HCT116 (cell line): ENCODE measurements around the gene CCDC102B. TPM values are rescaled to one million over a fixed set of nuclear protein-coding genes. Genes with fewer than 3 reads are reported as not detected.

Source experiments
- ATAC-seq: fragments of 200-7000 bp; cut with Tn5 transposase; 2 replicates; pipeline ENCODE4 v1.9.1; 2020; ENCODE audit warnings: mild to moderate bottlenecking, moderate library complexity
- BruUV-seq: library from RNA; stranded (reverse); fragments of 400-500 nt; replicated peaks from 2 replicates; lab custom pipeline; 2021; lab: Mats Ljungman, UMichigan
- CTCF ChIA-PET: fragments of 300-600 bp; sonication (Branson Sonifier 250); formaldehyde crosslinking; loops from one replicate; lab custom pipeline; 2021; ENCODE audit warnings: antibody characterized with exemption; lab: Charles Lee
- POLR2A ChIA-PET: fragments of 300-600, 350-600 bp; sonication (Branson Sonifier 250); formaldehyde crosslinking; loops from one replicate; lab custom pipeline; 2021; ENCODE audit warnings: antibody characterized with exemption; lab: Charles Lee
- RAD21 ChIA-PET, 2 experiments: fragments of 300-600 bp; sonication (Branson Sonifier 250); formaldehyde crosslinking; loops; one replicate each; lab custom pipeline; 2023; ENCODE audit warnings: low total read pairs in 2 of 2; ENCODE audit not compliant: uncharacterized antibody in 2 of 2, unreplicated experiment in 2 of 2, low non-redundant PET in 1 of 2; lab: Charles Lee
- DNase-seq: peaks from one replicate; pipeline ENCODE4 v3.0.0-alpha.2; 2010; ENCODE audit warnings: low read depth, low spot score
- H2AFZ ChIP-seq: fragments of 200-600 bp; shearing (Covaris generic), sonication (generic); 2 replicates; pipeline ENCODE4 v1.6.1; 2017; ENCODE audit warnings: low read depth, mixed run types, mixed read lengths, antibody characterized with exemption, low read length; ENCODE audit not compliant: poor library complexity, severe bottlenecking
- H3K27ac ChIP-seq: 2 replicates; pipeline ENCODE4 v1.5.1; 2012; ENCODE audit warnings: low read depth, low read length
- H3K27me3 ChIP-seq: fragments of 200-600 bp; sonication (generic); 2 replicates; pipeline ENCODE4 v1.6.1; 2016; ENCODE audit warnings: mixed run types, low read length, mixed read lengths; ENCODE audit not compliant: insufficient read depth
- H3K36me3 ChIP-seq, 2 experiments: fragments of 200-500 bp in 1 of 2; fragments of 200-600 bp in 1 of 2; sonication (Bioruptor generic) in 1 of 2; sonication (generic) in 1 of 2; 2 replicates each; pipeline versions ENCODE4 v1.5.1 to v1.6.1; 2014 to 2016; ENCODE audit warnings: low read length in 2 of 2, inconsistent platforms in 1 of 2, mixed read lengths in 1 of 2, mixed run types in 1 of 2; ENCODE audit not compliant: insufficient read depth in 2 of 2, control insufficient read depth in 1 of 2
- H3K4me1 ChIP-seq, 2 experiments: fragments of 200-600 bp in 1 of 2; sonication (generic) in 1 of 2; 2 replicates each; pipeline versions ENCODE4 v1.5.1 to v1.6.1; 2012 to 2017; ENCODE audit warnings: low read length in 2 of 2, inconsistent platforms in 1 of 2, mild to moderate bottlenecking in 1 of 2, mixed read lengths in 1 of 2, mixed run types in 1 of 2, moderate library complexity in 1 of 2; ENCODE audit not compliant: insufficient read depth in 2 of 2, control insufficient read depth in 1 of 2
- H3K4me2 ChIP-seq: fragments of 200-600 bp; sonication (generic); 2 replicates; pipeline ENCODE4 v1.6.1; 2017; ENCODE audit warnings: mixed run types, low read length, mixed read lengths
- H3K4me3 ChIP-seq, 2 experiments: fragments of 200-600 bp in 1 of 2; sonication (generic) in 1 of 2; replicated peaks in 1 of 2; 2 replicates each; pipeline ENCODE4 v1.5.1; 2011 to 2016; ENCODE audit warnings: low read length in 2 of 2, control low read depth in 1 of 2, low read depth in 1 of 2, mild to moderate bottlenecking in 1 of 2, mixed read lengths in 1 of 2, mixed run types in 1 of 2
- H3K79me2 ChIP-seq: fragments of 200-600 bp; sonication (generic); 2 replicates; pipeline ENCODE4 v1.6.1; 2017; ENCODE audit warnings: mild to moderate bottlenecking, mixed run types, low read length, moderate library complexity, mixed read lengths; ENCODE audit not compliant: insufficient read depth
- H3K9ac ChIP-seq: fragments of 200-600 bp; sonication (generic); 2 replicates; pipeline ENCODE4 v1.6.1; 2016; ENCODE audit warnings: low read length, mixed read lengths
- H3K9me2 ChIP-seq: fragments of 200-600 bp; sonication (generic), shearing (Covaris generic); 2 replicates; pipeline ENCODE4 v1.6.1; 2017; ENCODE audit warnings: mixed run types, mild to moderate bottlenecking, moderate library complexity; ENCODE audit not compliant: insufficient read depth
- H3K9me3 ChIP-seq, 2 experiments: fragments of 200-500 bp in 1 of 2; fragments of 200-600 bp in 1 of 2; sonication (Bioruptor generic) in 1 of 2; sonication (generic) in 1 of 2; 2 replicates each; pipeline ENCODE4 v1.6.1; 2014 to 2017; ENCODE audit warnings: low read length in 2 of 2, mixed read lengths in 2 of 2, inconsistent platforms in 1 of 2, low read depth in 1 of 2, mild to moderate bottlenecking in 1 of 2, mixed run types in 1 of 2, moderate library complexity in 1 of 2; ENCODE audit not compliant: control insufficient read depth in 1 of 2, insufficient read depth in 1 of 2
- H4K20me1 ChIP-seq: fragments of 200-600 bp; sonication (generic), shearing (Covaris generic); 2 replicates; pipeline ENCODE4 v1.6.1; 2017; ENCODE audit warnings: mixed run types, mild to moderate bottlenecking, moderate library complexity; ENCODE audit not compliant: insufficient read depth
- CEBPB ChIP-seq: IDR thresholded peaks from 2 replicates; pipeline ENCODE4 v1.6.1; 2012; ENCODE audit warnings: low read depth
- CTCF ChIP-seq, 3 experiments: fragments of 200-600 bp in 1 of 3; sonication (generic) in 1 of 3; IDR thresholded peaks in 2 of 3; conservative IDR thresholded peaks in 1 of 3; 2 replicates each; pipeline ENCODE4 v1.5.1; 2012 to 2017; ENCODE audit warnings: low read depth in 2 of 3, low read length in 2 of 3, antibody characterized with exemption in 1 of 3, borderline replicate concordance in 1 of 3, control low read depth in 1 of 3, mild to moderate bottlenecking in 1 of 3, mixed read lengths in 1 of 3, mixed run types in 1 of 3, moderate library complexity in 1 of 3; ENCODE audit not compliant: insufficient read depth in 1 of 3
- EGR1 ChIP-seq: IDR thresholded peaks from 2 replicates; pipeline ENCODE4 v1.6.1; 2012; ENCODE audit warnings: low read depth
- ELF1 ChIP-seq: IDR thresholded peaks from 2 replicates; pipeline ENCODE4 v1.6.1; 2012; ENCODE audit warnings: low read depth, borderline replicate concordance
- EZH2 ChIP-seq: fragments of 200-600 bp; sonication (generic); IDR thresholded peaks from 2 replicates; pipeline ENCODE4 v1.6.1; 2017; ENCODE audit warnings: antibody characterized with exemption, mixed run types
- EZH2phosphoT487 ChIP-seq: fragments of 200-600 bp; IDR thresholded peaks from 2 replicates; pipeline ENCODE4 v1.6.1; 2018; ENCODE audit warnings: antibody characterized with exemption, borderline replicate concordance
- FOSL1 ChIP-seq: IDR thresholded peaks from 2 replicates; pipeline ENCODE4 v1.6.1; 2012; ENCODE audit warnings: low read depth
- JUND ChIP-seq: IDR thresholded peaks from 2 replicates; pipeline ENCODE4 v1.6.1; 2012
- POLR2AphosphoS5 ChIP-seq: IDR thresholded peaks from 2 replicates; pipeline ENCODE4 v1.6.1; 2011; ENCODE audit warnings: mild to moderate bottlenecking, low read depth, low read length, moderate library complexity
- RAD21 ChIP-seq: IDR thresholded peaks from 2 replicates; pipeline ENCODE4 v1.6.1; 2012; ENCODE audit warnings: low read depth, mild to moderate bottlenecking
- REST ChIP-seq: IDR thresholded peaks from 2 replicates; pipeline ENCODE4 v1.6.1; 2012; ENCODE audit warnings: low read depth
- SIN3A ChIP-seq: IDR thresholded peaks from 2 replicates; pipeline ENCODE4 v1.6.1; 2012; ENCODE audit warnings: low read depth
- SP1 ChIP-seq: IDR thresholded peaks from 2 replicates; pipeline ENCODE4 v1.6.1; 2012; ENCODE audit warnings: low read depth
- SRF ChIP-seq: IDR thresholded peaks from 2 replicates; pipeline ENCODE4 v1.6.1; 2012; ENCODE audit warnings: low read depth
- TCF7L2 ChIP-seq: IDR thresholded peaks from 2 replicates; pipeline ENCODE4 v1.7.0; 2011; ENCODE audit warnings: borderline replicate concordance, inconsistent platforms; ENCODE audit not compliant: insufficient read depth, insufficient read length; ENCODE audit errors: extremely low read depth
- YY1 ChIP-seq: IDR thresholded peaks from 2 replicates; pipeline ENCODE4 v1.6.1; 2011; ENCODE audit warnings: low read length, low read depth, moderate library complexity, mild to moderate bottlenecking; ENCODE audit not compliant: insufficient replicate concordance; ENCODE audit errors: extremely low read depth
- ZFX ChIP-seq: fragments of 450-650 bp; IDR thresholded peaks from 2 replicates; pipeline ENCODE4 v1.6.1; 2017
- intact Hi-C: fragments of 100-400 bp; cut with micrococcal nuclease; formaldehyde crosslinking; loops from 2 replicates; pipeline ENCODE4 v1.10.0; 2022
- total RNA-seq: library from RNA; stranded (reverse); gene quantifications from one replicate; pipeline ENCODE4 v1.2.1, GENCODE V29; 2021; ENCODE audit not compliant: unreplicated experiment

Gene CCDC102B
- total RNA-seq, 1 experiment from 2014 or later: 1.9 TPM

GRCh38 chr18:68940754-68941153, 142.9 kb downstream of the CCDC102B start:
- no peaks in the 10 kb centered on the region for H4K20me1 ChIP-seq
- no peaks in the 10 kb centered on the region for H3K79me2 ChIP-seq
- no TSS peak for BruUV-seq
- H2AFZ ChIP-seq: no peak overlapping the region
- CTCF ChIA-PET: no interaction called here
- H3K4me1 ChIP-seq: no peaks in the 10 kb centered on the region
- H3K9ac ChIP-seq: no peak overlapping the region
- TF ChIP-seq RAD21: no peak
- no peak for TF ChIP-seq EGR1
- no peak for TF ChIP-seq YY1
- TF ChIP-seq TCF7L2: no peak
- TF ChIP-seq SRF: no peak
- no peak for TF ChIP-seq SP1
- TF ChIP-seq SIN3A: no peak
- TF ChIP-seq POLR2AphosphoS5: no peak
- TF ChIP-seq JUND: no peak
- no peak for TF ChIP-seq ZFX
- no peak for TF ChIP-seq EZH2phosphoT487
- no peak for TF ChIP-seq CEBPB
- no peak for TF ChIP-seq REST
- TF ChIP-seq EZH2: no peak
- no peak for TF ChIP-seq ELF1
- no peak for TF ChIP-seq FOSL1
- TF ChIP-seq CTCF (IDR thresholded peaks at IDR 0.05 in 2 of 3, conservative IDR thresholded peaks at IDR 0.05 in 1 of 3; ENCODE audit: borderline replicate concordance in 1 of 3, insufficient read depth in 1 of 3, low read depth in 2 of 3, low read length in 2 of 3): no peak
- TF ChIP-seq, all 23 proteins: peak for 0
- H3K27me3 ChIP-seq: no peaks in the 10 kb centered on the region
- H3K36me3 ChIP-seq: no peaks in the 10 kb centered on the region
- no peak for DNase-seq
- H3K9me3 ChIP-seq: no peaks in the 10 kb centered on the region
- intact Hi-C loops: no loop called here
- RAD21 ChIA-PET: no interaction called here
- no peak overlapping the region for H3K4me3 ChIP-seq
- no peak overlapping the region for H3K4me2 ChIP-seq
- H3K27ac ChIP-seq: no peak overlapping the region
- POLR2A ChIA-PET: no interaction called here
- no peaks in the 10 kb centered on the region for H3K9me2 ChIP-seq
- ATAC-seq: no peak
